BLaER1 treated with 17β-estradiol and CSF1 and Interleukin-3, amounts not matched to agents 10 nM and 100 nM (cell line): Measurements from ENCODE around the gene FOXP2.
"Not testable (repeated sequence)": the region's sequence is repeated elsewhere in the genome, so short reads cannot be mapped to it uniquely, and the experiment has no call there.

Source experiments
- H3K27ac ChIP-seq, 11 experiments: shearing (Covaris generic); formaldehyde crosslinking; 2 replicates each; pipeline ENCODE4 v1.8.1; 2022
- H3K27me3 ChIP-seq, 11 experiments: shearing (Covaris generic); formaldehyde crosslinking; 2 replicates each; pipeline ENCODE4 v1.8.1; 2022
- H3K36me3 ChIP-seq, 11 experiments: shearing (Covaris generic); formaldehyde crosslinking; 2 replicates each; pipeline ENCODE4 v1.8.1; 2022
- H3K4me1 ChIP-seq, 10 experiments: shearing (Covaris generic); formaldehyde crosslinking; 2 replicates each; pipeline ENCODE4 v1.8.1; 2022
- H3K4me2 ChIP-seq, 11 experiments: shearing (Covaris generic); formaldehyde crosslinking; 2 replicates each; pipeline ENCODE4 v1.8.1; 2022
- H3K4me3 ChIP-seq, 10 experiments: shearing (Covaris generic); formaldehyde crosslinking; 2 replicates each; pipeline ENCODE4 v1.8.1; 2022
- H3K9ac ChIP-seq, 11 experiments: shearing (Covaris generic); formaldehyde crosslinking; 2 replicates each; pipeline ENCODE4 v1.8.1; 2022
- H3K9me3 ChIP-seq, 11 experiments: shearing (Covaris generic); formaldehyde crosslinking; replicated peaks in 1 of 11; 2 replicates each; pipeline ENCODE4 v1.8.1; 2022
- H4K20me1 ChIP-seq, 11 experiments: shearing (Covaris generic); formaldehyde crosslinking; 2 replicates each; pipeline ENCODE4 v1.8.1; 2022
- Cebpa-rat ChIP-seq, 11 experiments: shearing (Covaris generic); IDR thresholded peaks; 2 replicates each; pipeline ENCODE4 v1.8.1; 2022

Gene FOXP2

DNA sequence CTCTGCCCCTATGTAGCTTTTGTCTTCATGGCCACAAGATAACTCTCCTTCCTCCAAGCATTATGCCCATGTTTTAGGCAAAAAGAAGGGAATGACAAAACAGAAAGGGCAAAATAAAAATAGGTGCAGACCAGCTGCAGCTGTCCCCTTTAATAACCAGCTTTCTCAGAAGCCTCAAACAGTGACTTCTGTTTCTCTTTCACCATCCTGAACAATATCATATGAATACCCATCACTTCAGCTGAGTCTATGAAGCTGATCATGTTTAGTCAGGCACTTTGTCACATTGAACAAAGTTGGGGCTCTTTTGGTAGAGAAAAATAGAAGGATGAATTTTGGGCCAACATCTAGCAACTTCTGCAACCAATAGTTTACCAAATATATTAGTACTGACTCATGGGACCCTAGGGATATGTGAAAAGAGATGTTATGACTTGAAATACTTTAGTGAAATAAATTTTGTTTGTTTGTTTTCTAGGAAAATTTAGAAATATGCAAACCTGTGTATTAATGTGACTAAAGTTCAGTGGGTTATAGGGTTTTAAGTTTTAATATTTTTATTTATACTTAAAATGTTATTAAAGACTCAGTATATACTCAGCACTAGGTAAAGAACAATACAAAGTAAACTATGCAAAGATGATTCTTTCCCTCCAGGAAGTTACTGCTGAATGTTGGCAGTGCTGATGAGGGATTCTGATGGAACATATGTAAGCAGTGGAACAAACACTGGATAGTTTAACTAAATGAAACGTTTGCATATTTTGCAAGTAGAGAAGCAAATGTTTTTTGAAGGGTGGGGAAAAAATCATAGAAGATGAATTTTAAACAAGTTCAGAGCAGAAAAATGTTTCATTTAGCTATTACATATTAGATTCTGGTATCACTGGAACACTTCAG lies 133.7 kb downstream of the FOXP2 start:
- no peak overlapping the region for H3K9ac ChIP-seq
- H3K4me2 ChIP-seq = no peak overlapping the region
- TF ChIP-seq Cebpa-rat (IDR thresholded peaks at IDR 0.05) = no peak
- no peaks in the 10 kb centered on the region for H3K9me3 ChIP-seq
- no peaks in the 10 kb centered on the region for H3K4me1 ChIP-seq
- H3K27me3 ChIP-seq = no peaks in the 10 kb centered on the region
- H3K36me3 ChIP-seq = no peaks in the 10 kb centered on the region
- no peak overlapping the region for H3K4me3 ChIP-seq
- H3K27ac ChIP-seq = no peak overlapping the region
- no peaks in the 10 kb centered on the region for H4K20me1 ChIP-seq

DNA sequence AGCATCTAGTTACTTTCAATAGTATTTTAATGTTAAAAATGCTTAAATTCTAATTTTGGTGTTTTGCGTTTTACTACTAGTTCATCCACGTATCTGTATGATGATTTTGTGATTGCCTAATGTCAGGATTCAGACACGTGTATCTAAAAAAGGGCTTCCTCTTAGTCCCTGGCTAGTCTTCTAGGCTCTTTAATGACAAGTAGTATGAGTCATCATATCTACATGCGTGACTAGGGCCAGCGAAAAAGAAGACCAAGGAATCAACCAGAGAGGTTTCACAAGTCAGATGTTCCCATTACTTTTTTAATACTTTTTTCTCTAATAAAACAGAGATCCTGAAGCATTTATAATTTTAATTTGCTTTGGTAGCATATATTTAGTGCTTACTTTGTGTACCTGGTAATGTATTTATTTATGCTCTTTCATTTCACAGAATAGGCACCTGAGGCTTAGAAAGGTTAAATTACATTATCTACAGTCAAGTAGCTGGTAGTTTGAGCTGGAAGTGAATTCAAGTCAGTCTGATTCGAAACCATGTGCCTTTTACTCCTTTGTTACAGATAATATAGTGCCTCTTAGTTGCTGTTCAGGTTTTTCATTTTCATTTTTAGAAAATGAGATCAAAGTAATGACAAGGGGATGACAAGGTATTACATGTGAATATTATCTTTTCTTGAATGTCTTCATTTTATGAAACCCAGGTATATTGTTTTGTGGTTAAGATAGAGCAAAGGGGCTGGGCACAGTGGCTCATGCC lies 140.3 kb downstream of the FOXP2 start:
- TF ChIP-seq Cebpa-rat (IDR thresholded peaks at IDR 0.05) = no peak
- no peaks in the 10 kb centered on the region for H3K9me3 ChIP-seq
- H3K27ac ChIP-seq = no peak overlapping the region
- no peak overlapping the region for H3K4me2 ChIP-seq
- H3K9ac ChIP-seq = no peak overlapping the region
- H4K20me1 ChIP-seq = no peaks in the 10 kb centered on the region
- no peak overlapping the region for H3K4me3 ChIP-seq
- no peaks in the 10 kb centered on the region for H3K27me3 ChIP-seq
- no peaks in the 10 kb centered on the region for H3K36me3 ChIP-seq
- H3K4me1 ChIP-seq = peaks cover 0 to 6% (median 0%) of the 10 kb centered on the region in 10 experiments; a peak in 1 of 20 replicates

DNA sequence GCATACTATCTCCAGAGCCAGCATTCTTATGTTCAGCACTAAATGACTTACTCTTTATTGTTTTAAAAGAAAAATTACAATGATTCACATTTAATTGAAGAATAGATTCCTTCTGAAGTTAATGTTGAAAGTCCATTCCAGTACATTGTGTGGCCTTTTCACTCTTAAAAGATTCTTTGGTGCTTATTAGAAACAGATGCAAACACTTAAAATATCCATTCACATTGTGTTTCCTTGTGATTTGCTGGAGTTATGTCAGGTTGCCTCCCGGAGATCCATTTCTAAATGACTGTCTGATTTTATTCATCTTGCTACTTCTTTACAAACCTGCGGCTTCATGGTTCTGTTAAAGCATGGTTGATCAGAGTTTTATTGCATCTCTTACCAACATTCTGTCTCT lies 152.8 kb downstream of the FOXP2 start:
- Histone ChIP-seq H3K9ac (no peak overlapping the region), H3K9me3 (peaks cover 0 to 5% (median 0%) of the 10 kb centered on the region in 11 experiments; a peak in 1 of 22 replicates), H3K4me2 (no peak overlapping the region), H3K27ac (no peak overlapping the region), H4K20me1 (no peaks in the 10 kb centered on the region), H3K4me1 (no peaks in the 10 kb centered on the region), H3K4me3 (no peak overlapping the region), H3K36me3 (no peaks in the 10 kb centered on the region), H3K27me3 (no peaks in the 10 kb centered on the region)
- no peak for TF ChIP-seq Cebpa-rat (IDR thresholded peaks at IDR 0.05)

DNA sequence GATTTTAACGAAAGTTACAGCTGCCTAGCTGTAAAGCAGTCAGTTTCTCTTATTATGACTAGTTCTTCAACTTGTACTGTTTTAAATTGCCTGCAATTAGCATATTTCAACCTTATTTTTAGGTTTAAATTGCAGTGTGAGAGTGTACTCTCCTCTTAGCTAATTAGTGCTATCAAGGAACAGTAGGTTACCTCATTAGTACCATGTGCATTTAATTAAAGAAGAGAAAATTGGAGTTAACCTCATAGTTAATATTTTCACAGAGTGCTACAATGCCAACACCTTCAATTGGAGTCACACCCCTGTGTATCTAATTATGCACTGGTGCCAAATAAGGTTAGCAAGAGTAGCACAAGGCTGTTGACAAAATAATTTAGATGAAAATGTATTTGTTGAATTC lies 154.6 kb downstream of the FOXP2 start:
- H3K4me3 ChIP-seq = no peak overlapping the region
- no peaks in the 10 kb centered on the region for H3K27me3 ChIP-seq
- no peak for TF ChIP-seq Cebpa-rat (IDR thresholded peaks at IDR 0.05)
- H3K4me2 ChIP-seq = no peak overlapping the region
- H3K9me3 ChIP-seq = peaks cover 0 to 5% (median 0%) of the 10 kb centered on the region in 11 experiments; a peak in 1 of 22 replicates
- H4K20me1 ChIP-seq = no peaks in the 10 kb centered on the region
- no peaks in the 10 kb centered on the region for H3K36me3 ChIP-seq
- H3K27ac ChIP-seq = no peak overlapping the region
- no peaks in the 10 kb centered on the region for H3K4me1 ChIP-seq
- no peak overlapping the region for H3K9ac ChIP-seq

DNA sequence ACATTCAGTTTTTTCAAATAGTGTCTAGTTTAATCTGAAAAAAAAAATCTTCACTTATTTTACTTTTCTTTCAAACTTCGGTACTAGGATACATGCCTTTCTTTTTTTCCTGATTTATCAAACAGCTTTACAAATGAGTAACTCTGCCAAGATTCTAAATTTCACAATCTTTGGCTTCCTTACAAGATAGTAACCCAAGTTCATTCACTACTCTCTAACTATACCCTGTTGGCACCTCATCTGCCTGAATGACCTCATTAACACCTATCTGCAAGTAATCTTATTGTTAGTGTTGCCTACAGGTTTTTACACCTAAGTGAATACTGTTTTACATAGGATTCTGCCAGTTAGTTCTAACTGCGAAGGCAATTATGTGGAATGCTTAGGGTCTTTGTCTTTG lies 159.8 kb downstream of the FOXP2 start:
- no peak overlapping the region for H3K4me2 ChIP-seq
- TF ChIP-seq Cebpa-rat (IDR thresholded peaks at IDR 0.05) = no peak
- no peak overlapping the region for H3K27ac ChIP-seq

DNA sequence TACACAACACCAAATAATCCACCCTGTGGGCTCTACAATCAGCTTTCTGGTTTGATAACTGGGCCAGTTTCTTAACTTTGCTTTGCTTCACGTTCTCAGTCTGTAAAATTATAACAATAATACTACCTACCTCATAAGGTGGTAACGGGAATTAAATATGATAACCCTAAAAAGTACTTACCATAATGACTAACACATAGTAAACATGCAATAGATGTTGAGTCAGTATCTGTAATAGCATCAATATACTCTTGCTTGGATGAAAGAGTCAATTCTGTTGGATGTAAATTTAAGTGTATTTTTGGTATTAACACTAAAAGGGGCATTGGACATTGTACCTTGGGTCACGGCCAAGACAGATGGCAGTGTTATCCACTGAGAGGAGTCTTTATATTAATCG lies 160.5 kb downstream of the FOXP2 start:
- no peak overlapping the region for H3K9ac ChIP-seq
- H3K36me3 ChIP-seq = no peaks in the 10 kb centered on the region
- no peak overlapping the region for H3K27ac ChIP-seq
- no peaks in the 10 kb centered on the region for H3K27me3 ChIP-seq
- no peak overlapping the region for H3K4me2 ChIP-seq
- H3K9me3 ChIP-seq = no peaks in the 10 kb centered on the region
- no peaks in the 10 kb centered on the region for H4K20me1 ChIP-seq
- no peak for TF ChIP-seq Cebpa-rat (IDR thresholded peaks at IDR 0.05)
- no peaks in the 10 kb centered on the region for H3K4me1 ChIP-seq
- no peak overlapping the region for H3K4me3 ChIP-seq

More for the DNA sequence above, 159.8 kb downstream of the FOXP2 start:
- no peaks in the 10 kb centered on the region for H3K27me3 ChIP-seq
- H3K4me3 ChIP-seq = no peak overlapping the region
- H4K20me1 ChIP-seq = no peaks in the 10 kb centered on the region
- H3K36me3 ChIP-seq = no peaks in the 10 kb centered on the region
- no peaks in the 10 kb centered on the region for H3K4me1 ChIP-seq
- no peak overlapping the region for H3K9ac ChIP-seq
- H3K9me3 ChIP-seq = no peaks in the 10 kb centered on the region

DNA sequence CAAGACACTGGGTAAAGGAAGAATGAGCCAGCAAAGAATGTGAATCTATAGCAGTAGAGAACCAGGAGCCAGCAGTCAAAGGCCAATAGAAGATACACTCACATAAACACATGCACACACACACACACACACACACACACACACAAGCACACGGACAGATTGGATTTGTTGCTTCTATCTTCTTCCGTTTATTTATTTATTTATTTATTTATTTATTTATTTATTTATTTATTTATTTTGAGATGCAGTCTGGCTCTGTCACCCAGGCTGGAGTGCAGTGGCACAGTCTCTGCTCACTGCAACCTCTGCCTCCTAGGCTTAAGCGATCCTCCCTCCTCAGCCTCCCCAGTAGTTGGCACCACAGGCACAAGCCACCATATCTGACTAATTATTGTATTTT lies 166.3 kb downstream of the FOXP2 start:
- not testable (repeated sequence) for H3K4me1 ChIP-seq, H4K20me1 ChIP-seq, H3K4me3 ChIP-seq, H3K27me3 ChIP-seq, H3K9ac ChIP-seq, H3K9me3 ChIP-seq, H3K27ac ChIP-seq, H3K36me3 ChIP-seq, H3K4me2 ChIP-seq

DNA sequence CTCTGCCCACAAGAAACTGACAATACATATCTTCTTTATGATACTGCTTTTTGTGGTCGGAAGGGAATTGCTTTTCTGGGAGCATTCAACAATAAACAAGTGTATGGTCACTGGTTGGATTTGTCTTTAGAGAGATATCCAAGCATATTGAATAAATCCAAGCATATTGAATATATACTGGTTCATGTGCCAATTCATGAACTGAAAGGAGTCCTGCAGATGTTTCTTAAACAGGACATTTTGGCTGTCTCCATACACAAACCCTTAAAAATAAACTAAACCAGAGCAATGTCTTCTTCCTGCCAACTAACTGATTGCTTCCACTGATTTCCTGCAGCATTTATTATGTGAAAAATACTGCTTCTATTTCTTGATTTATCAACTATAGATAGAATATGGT lies 173.9 kb downstream of the FOXP2 start:
- Histone ChIP-seq H3K4me1 (no peaks in the 10 kb centered on the region), H3K4me3 (no peak overlapping the region), H3K9ac (no peak overlapping the region), H4K20me1 (no peaks in the 10 kb centered on the region), H3K27me3 (no peaks in the 10 kb centered on the region), H3K27ac (no peak overlapping the region), H3K9me3 (no peaks in the 10 kb centered on the region), H3K4me2 (no peak overlapping the region), H3K36me3 (no peaks in the 10 kb centered on the region)
- no peak for TF ChIP-seq Cebpa-rat (IDR thresholded peaks at IDR 0.05)

DNA sequence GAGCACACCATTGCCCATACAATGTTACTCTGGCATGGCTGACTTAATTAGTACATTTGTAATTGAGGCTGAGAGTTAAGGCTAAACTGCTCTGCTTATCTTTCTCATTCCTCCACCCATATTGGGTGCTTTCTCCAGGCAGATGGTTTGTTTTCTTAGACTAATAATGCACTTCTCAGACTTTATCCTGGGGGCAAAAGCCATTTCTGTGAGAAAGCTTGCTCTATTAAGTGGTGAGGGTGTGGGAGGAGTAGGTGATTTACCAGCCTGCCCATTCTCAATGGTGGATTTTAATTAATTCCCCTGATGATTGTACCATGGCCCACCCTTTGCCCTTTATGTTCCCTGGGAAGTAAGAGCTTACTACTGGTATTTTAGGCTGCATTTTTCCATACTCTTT lies 174.8 kb downstream of the FOXP2 start:
- no peaks in the 10 kb centered on the region for H4K20me1 ChIP-seq
- no peaks in the 10 kb centered on the region for H3K9me3 ChIP-seq
- no peak overlapping the region for H3K4me3 ChIP-seq
- H3K4me1 ChIP-seq = no peaks in the 10 kb centered on the region
- H3K9ac ChIP-seq = no peak overlapping the region
- no peak overlapping the region for H3K4me2 ChIP-seq
- H3K27me3 ChIP-seq = no peaks in the 10 kb centered on the region
- no peak for TF ChIP-seq Cebpa-rat (IDR thresholded peaks at IDR 0.05)
- H3K36me3 ChIP-seq = no peaks in the 10 kb centered on the region
- H3K27ac ChIP-seq = no peak overlapping the region

DNA sequence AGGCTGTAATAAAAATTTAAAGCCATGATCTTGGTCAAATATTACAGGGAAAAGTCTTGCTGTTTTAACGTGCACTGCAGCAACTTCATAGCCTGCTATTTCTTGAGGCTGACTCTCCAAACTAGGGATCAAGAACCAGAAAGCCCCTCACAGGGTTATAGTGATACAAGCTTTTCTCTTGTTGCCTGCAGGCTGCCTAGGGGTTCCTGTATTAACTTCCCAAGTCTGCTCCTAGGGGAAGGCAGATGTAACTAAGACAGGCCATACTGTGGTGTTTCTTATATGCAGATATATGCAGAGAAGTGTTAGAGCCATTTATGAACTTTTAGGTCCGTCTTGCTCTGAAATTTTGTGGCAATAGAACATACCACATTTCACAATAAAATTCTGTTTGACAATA lies 175.7 kb downstream of the FOXP2 start:
- H3K4me1 ChIP-seq = no peaks in the 10 kb centered on the region
- no peak for TF ChIP-seq Cebpa-rat (IDR thresholded peaks at IDR 0.05)

More for the DNA sequence above, 175.7 kb downstream of the FOXP2 start:
- Histone ChIP-seq H4K20me1 (no peaks in the 10 kb centered on the region), H3K9ac (no peak overlapping the region), H3K9me3 (no peaks in the 10 kb centered on the region), H3K4me3 (no peak overlapping the region), H3K27me3 (no peaks in the 10 kb centered on the region), H3K36me3 (no peaks in the 10 kb centered on the region), H3K4me2 (no peak overlapping the region), H3K27ac (no peak overlapping the region)
